Measurements from ENCODE around the gene BMP5. TPM values are rescaled to one million over a fixed set of nuclear protein-coding genes. Genes with fewer than 3 reads are reported as not detected.

BMP5 gene
- total RNA-seq, 1 donor from 2014 or later = not detected

- Histone ChIP-seq H3K9me3 (no peaks in the 10 kb centered on the region), H3K27ac (no peak overlapping the region), H3K27me3 (no peaks in the 10 kb centered on the region), H3K4me3 (no peak overlapping the region), H3K4me1 (no peaks in the 10 kb centered on the region), H3K36me3 (no peaks in the 10 kb centered on the region)
- DNase-seq (ENCODE audit: low spot score in 2 of 2) = no peak
- intact Hi-C loops (cut with DNase I) = no loop called here
- no peak for TF ChIP-seq CTCF (IDR thresholded peaks at IDR 0.05)
Measured at GRCh38 chr6:55822815-55823214, 52.6 kb downstream of the BMP5 start.

GRCh38 chr6:55822005-55822404, 53.4 kb downstream of the BMP5 start:
- H3K9me3 ChIP-seq = no peaks in the 10 kb centered on the region

GRCh38 chr6:55820696-55821095, 54.7 kb downstream of the BMP5 start:
- Histone ChIP-seq H3K27ac (no peak overlapping the region), H3K36me3 (no peaks in the 10 kb centered on the region), H3K4me1 (no peaks in the 10 kb centered on the region), H3K9me3 (no peaks in the 10 kb centered on the region), H3K27me3 (no peaks in the 10 kb centered on the region), H3K4me3 (no peak overlapping the region)
- DNase-seq (ENCODE audit: low spot score in 2 of 2) = no peak
- TF ChIP-seq CTCF (IDR thresholded peaks at IDR 0.05) = no peak
- intact Hi-C loops (cut with DNase I) = no loop called here

More at GRCh38 chr6:55822005-55822404, 53.4 kb downstream of the BMP5 start:
- Histone ChIP-seq H3K27ac (no peak overlapping the region), H3K36me3 (no peaks in the 10 kb centered on the region), H3K4me1 (no peaks in the 10 kb centered on the region), H3K4me3 (no peak overlapping the region), H3K27me3 (no peaks in the 10 kb centered on the region)
- no peak for DNase-seq (ENCODE audit: low spot score in 2 of 2)
- intact Hi-C loops (cut with DNase I) = no loop called here
- no peak for TF ChIP-seq CTCF (IDR thresholded peaks at IDR 0.05)

GRCh38 chr6:55819811-55820210, 55.6 kb downstream of the BMP5 start:
- no peaks in the 10 kb centered on the region for H3K4me1 ChIP-seq
- no peak for TF ChIP-seq CTCF (IDR thresholded peaks at IDR 0.05)
- DNase-seq (ENCODE audit: low spot score in 2 of 2) = no peak
- no peaks in the 10 kb centered on the region for H3K27me3 ChIP-seq
- H3K9me3 ChIP-seq = no peaks in the 10 kb centered on the region
- no peak overlapping the region for H3K4me3 ChIP-seq
- H3K27ac ChIP-seq = no peak overlapping the region
- no peaks in the 10 kb centered on the region for H3K36me3 ChIP-seq
- intact Hi-C loops (cut with DNase I) = no loop called here

- no peak for TF ChIP-seq CTCF (IDR thresholded peaks at IDR 0.05)
- H3K4me3 ChIP-seq = no peak overlapping the region
- H3K27ac ChIP-seq = no peak overlapping the region
- H3K36me3 ChIP-seq = no peaks in the 10 kb centered on the region
- no peaks in the 10 kb centered on the region for H3K4me1 ChIP-seq
- no peak for DNase-seq (ENCODE audit: low spot score in 2 of 2)
- no peaks in the 10 kb centered on the region for H3K9me3 ChIP-seq
- H3K27me3 ChIP-seq = no peaks in the 10 kb centered on the region
- intact Hi-C loops (cut with DNase I) = no loop called here
Measured at GRCh38 chr6:55818482-55818881, 56.9 kb downstream of the BMP5 start.

GRCh38 chr6:55812509-55812908, 62.9 kb downstream of the BMP5 start:
- TF ChIP-seq CTCF (IDR thresholded peaks at IDR 0.05) = no peak
- Histone ChIP-seq H3K9me3 (no peaks in the 10 kb centered on the region), H3K4me3 (no peak overlapping the region), H3K36me3 (no peaks in the 10 kb centered on the region), H3K27ac (no peak overlapping the region), H3K27me3 (no peaks in the 10 kb centered on the region), H3K4me1 (no peaks in the 10 kb centered on the region)
- intact Hi-C loops (cut with DNase I) = no loop called here
- no peak for DNase-seq (ENCODE audit: low spot score in 2 of 2)

Measured in ascending aorta (tissue), 2 donors.